Effector memory CD8-positive, alpha-beta T cell (primary cell): ENCODE measurements around the gene CEACAM8.
"Not testable (repeated sequence)": the region's sequence is repeated elsewhere in the genome, so short reads cannot be mapped to it uniquely, and the experiment has no call there.

ENCODE experiments used
- ATAC-seq: fragments of 150-1000 bp; cut with Tn5 transposase; replicated peaks from 2 replicates; pipeline ENCODE4 v1.10.0; 2021; ENCODE audit warnings: mild to moderate bottlenecking, moderate library complexity
- DNase-seq, 3 experiments: peaks; one replicate each; pipeline ENCODE4 v3.0.0; 2021
- H3K27ac Mint-ChIP-seq, 2 donors: one replicate each; pipeline ENCODE4 v1.8.0; 2022; ENCODE audit warnings: mild to moderate bottlenecking in 2 of 2, mixed read lengths in 2 of 2, moderate library complexity in 2 of 2
- H3K27me3 Mint-ChIP-seq, 2 donors: one replicate each; pipeline ENCODE4 v1.8.0; 2022; ENCODE audit warnings: mixed read lengths in 2 of 2
- H3K36me3 Mint-ChIP-seq: one replicate; pipeline ENCODE4 v1.8.0; 2022; ENCODE audit warnings: mild to moderate bottlenecking, moderate library complexity, mixed read lengths; ENCODE audit not compliant: insufficient read depth
- H3K4me1 Mint-ChIP-seq, 2 donors: one replicate each; pipeline ENCODE4 v1.8.0; 2022; ENCODE audit warnings: low read depth in 2 of 2, mixed read lengths in 2 of 2
- H3K4me3 Mint-ChIP-seq, 2 donors: one replicate each; pipeline ENCODE4 v1.8.0; 2022; ENCODE audit warnings: mild to moderate bottlenecking in 2 of 2, mixed read lengths in 2 of 2, moderate library complexity in 2 of 2
- H3K9me3 Mint-ChIP-seq, 2 donors: one replicate each; pipeline ENCODE4 v1.8.0; 2022; ENCODE audit warnings: mixed read lengths in 2 of 2

CEACAM8 gene

GRCh38 chr19:42561512-42561911, 33.2 kb downstream of the CEACAM8 start:
- ATAC-seq: no peak
- peaks cover 0 to 4% of the 10 kb centered on the region in 2 donors for H3K4me1 Mint-ChIP-seq
- H3K27ac Mint-ChIP-seq: no peak overlapping the region

GRCh38 chr19:42560731-42561130, 34.0 kb downstream of the CEACAM8 start:
- peaks cover 2% of the 10 kb centered on the region for H3K36me3 Mint-ChIP-seq
- ATAC-seq (no peak), DNase-seq (no peak)
- peaks cover 0 to 4% of the 10 kb centered on the region in 2 donors for H3K4me1 Mint-ChIP-seq
- H3K9me3 Mint-ChIP-seq: no peaks in the 10 kb centered on the region
- no peak overlapping the region for H3K27ac Mint-ChIP-seq
- H3K27me3 Mint-ChIP-seq: peaks cover 44 to 63% of the 10 kb centered on the region in 2 donors
- no peak overlapping the region for H3K4me3 Mint-ChIP-seq

More at GRCh38 chr19:42561512-42561911, 33.2 kb downstream of the CEACAM8 start:
- no peaks in the 10 kb centered on the region for H3K36me3 Mint-ChIP-seq
- no peak for DNase-seq
- H3K27me3 Mint-ChIP-seq: peaks cover 37 to 55% of the 10 kb centered on the region in 2 donors
- no peak overlapping the region for H3K4me3 Mint-ChIP-seq
- H3K9me3 Mint-ChIP-seq: no peaks in the 10 kb centered on the region

DNA sequence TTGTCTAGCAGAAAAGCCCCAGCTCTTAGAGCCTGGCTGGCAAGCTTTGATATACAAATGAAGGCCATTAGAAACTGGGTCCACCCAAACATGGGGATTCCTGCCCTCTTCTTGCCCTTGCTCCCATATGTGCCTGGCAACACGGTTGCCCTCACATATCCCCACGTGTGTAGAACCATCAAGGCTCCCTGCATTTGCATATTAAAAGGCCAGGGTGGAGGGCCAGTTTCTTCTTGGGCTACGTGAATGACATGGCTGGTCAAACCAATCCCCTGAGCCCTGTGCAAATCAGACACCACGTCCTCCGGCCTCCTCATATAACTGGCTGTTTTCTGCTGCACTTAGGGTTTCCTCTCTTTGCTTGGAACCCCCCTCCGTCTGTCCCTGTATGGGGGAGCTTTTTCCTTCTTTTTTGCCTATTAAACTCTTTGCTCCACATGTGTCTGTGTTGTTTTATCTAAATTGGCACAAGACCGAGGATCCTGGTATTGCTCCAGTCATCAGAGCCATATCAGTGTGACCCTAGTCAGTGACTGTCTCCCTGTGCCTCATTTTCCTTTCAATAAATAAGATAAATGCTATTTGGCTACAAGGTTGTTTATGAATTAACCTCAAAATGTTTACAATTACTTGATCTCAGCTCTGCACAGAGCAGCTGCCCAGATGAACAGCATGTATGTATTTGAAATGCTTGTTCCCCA, 36.1 kb downstream of the CEACAM8 start:
- ATAC-seq: no peak
- H3K4me3 Mint-ChIP-seq: no peak overlapping the region
- H3K4me1 Mint-ChIP-seq: peaks cover 0 to 8% of the 10 kb centered on the region in 2 donors
- no peaks in the 10 kb centered on the region for H3K9me3 Mint-ChIP-seq
- peaks cover 60 to 84% of the 10 kb centered on the region in 2 donors for H3K27me3 Mint-ChIP-seq
- no peak for DNase-seq
- peaks cover 3% of the 10 kb centered on the region for H3K36me3 Mint-ChIP-seq
- no peak overlapping the region for H3K27ac Mint-ChIP-seq

DNA sequence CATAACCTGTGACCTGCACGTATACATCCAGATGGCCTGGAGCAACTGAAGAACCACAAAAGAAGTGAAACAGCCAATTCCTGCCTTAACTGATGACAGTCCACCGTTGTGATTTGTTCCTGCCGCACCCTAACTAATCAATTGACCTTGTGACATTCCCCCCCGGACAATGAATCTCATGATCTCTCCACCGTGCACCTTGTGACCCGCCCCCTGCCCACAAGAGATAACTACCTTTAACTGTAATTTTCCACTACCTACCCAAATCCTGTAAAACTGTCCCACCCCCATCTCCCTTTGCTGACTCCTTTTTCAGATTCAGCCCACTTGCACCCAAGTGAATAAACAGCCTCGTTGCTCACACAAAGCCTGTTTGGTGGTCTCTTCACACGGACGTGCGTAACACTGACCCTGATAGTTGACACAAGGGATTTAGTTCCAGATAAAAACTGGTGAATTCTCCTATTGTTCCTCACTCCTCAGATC, 37.3 kb downstream of the CEACAM8 start:
- DNase-seq, H3K4me1 Mint-ChIP-seq, H3K36me3 Mint-ChIP-seq, H3K4me3 Mint-ChIP-seq, H3K27ac Mint-ChIP-seq, ATAC-seq, H3K9me3 Mint-ChIP-seq: not testable (repeated sequence)
- peaks cover 54 to 83% of the 10 kb centered on the region in 2 donors for H3K27me3 Mint-ChIP-seq

DNA sequence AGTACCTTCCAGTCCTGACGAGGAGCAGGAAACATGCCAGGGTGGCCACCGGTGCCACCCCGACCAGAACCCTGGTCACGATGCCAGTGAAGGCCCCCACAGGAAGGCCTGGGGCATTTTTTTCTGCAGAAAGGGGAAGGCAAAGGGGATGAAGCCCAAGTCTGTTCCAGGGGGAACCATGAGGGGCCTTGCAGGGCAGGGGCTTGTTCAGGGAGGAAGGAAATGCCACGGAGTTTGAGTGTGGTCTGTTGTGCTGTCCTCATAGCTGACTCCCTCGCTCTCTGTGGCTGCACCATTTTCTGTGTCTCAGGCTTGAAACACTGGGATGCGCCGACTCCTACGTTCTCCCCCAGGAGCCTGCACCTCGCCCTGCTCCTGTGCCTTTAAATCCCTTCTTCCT, 38.9 kb downstream of the CEACAM8 start:
- Mint-ChIP-seq H3K9me3 (no peaks in the 10 kb centered on the region), H3K4me3 (no peak overlapping the region), H3K36me3 (peaks cover 6% of the 10 kb centered on the region), H3K27me3 (peaks cover 51 to 84% of the 10 kb centered on the region in 2 donors), H3K4me1 (peaks cover 0 to 5% of the 10 kb centered on the region in 2 donors), H3K27ac (no peak overlapping the region)
- DNase-seq (no peak), ATAC-seq (no peak)

DNA sequence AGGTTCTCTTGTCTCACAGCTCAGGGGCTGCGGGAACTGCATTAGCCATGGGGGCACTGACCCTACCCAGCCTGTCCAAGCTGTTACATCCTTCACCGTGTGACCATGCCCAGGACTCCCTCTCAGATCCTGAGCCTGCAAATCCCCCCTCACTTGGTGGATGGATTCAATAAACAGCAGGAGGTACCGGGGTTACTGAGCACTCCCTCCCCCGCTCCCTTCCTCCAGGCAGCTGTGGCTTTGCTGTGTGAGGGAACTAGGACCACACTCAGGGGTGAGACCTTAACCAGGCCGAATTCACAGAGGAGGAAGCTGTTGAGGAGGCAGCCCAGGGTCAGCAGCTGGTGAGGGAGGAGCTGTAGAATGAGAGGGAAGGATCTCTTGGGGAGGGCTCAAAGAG, 39.4 kb downstream of the CEACAM8 start:
- Mint-ChIP-seq H3K4me1 (peaks cover 0 to 5% of the 10 kb centered on the region in 2 donors), H3K27me3 (peaks cover 50 to 84% of the 10 kb centered on the region in 2 donors), H3K4me3 (no peak overlapping the region), H3K9me3 (no peaks in the 10 kb centered on the region), H3K27ac (no peak overlapping the region), H3K36me3 (peaks cover 6% of the 10 kb centered on the region)
- ATAC-seq (no peak), DNase-seq (no peak)

DNA sequence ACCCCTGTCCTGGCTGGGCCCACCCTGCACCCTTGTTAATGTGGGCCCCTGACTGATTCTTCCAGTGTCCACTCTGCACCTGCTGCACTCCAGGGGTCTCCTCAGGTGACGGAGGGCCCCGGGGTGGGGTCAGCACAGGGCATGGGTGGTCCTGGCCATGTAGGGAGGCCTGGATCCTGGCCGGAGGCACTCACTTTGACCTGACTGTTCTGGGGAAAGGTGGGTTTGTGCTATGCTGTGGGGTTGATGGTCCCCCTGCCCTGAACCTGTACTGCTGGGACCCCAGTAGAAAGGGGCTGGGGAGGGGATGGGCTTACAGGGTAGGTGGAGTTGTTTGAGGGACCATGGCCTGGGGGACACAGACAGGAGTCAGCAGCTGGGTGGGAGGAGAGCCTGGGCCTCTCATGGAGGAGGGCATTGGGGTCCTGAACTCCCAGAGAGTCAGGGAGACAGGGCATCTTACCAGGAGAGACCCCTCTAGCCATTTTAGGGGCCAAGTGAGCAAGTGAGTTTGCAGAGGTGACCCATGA, 40.6 kb downstream of the CEACAM8 start:
- H3K4me3 Mint-ChIP-seq: no peak overlapping the region
- H3K36me3 Mint-ChIP-seq: peaks cover 6% of the 10 kb centered on the region
- ATAC-seq (no peak), DNase-seq (no peak)
- no peaks in the 10 kb centered on the region for H3K9me3 Mint-ChIP-seq
- H3K27ac Mint-ChIP-seq: peak overlapping the region in 1 of 2 donors; percentile 53
- H3K4me1 Mint-ChIP-seq: peaks cover 0 to 5% of the 10 kb centered on the region in 2 donors
- peaks cover 52 to 93% of the 10 kb centered on the region in 2 donors for H3K27me3 Mint-ChIP-seq

GRCh38 chr19:42553292-42554045, 41.3 kb downstream of the CEACAM8 start:
- Mint-ChIP-seq H3K36me3 (peaks cover 6% of the 10 kb centered on the region), H3K27me3 (peaks cover 58 to 93% of the 10 kb centered on the region in 2 donors), H3K4me1 (peaks cover 0 to 5% of the 10 kb centered on the region in 2 donors), H3K27ac (no peak overlapping the region), H3K9me3 (no peaks in the 10 kb centered on the region), H3K4me3 (no peak overlapping the region)
- no peak for DNase-seq
- no peak for ATAC-seq

DNA sequence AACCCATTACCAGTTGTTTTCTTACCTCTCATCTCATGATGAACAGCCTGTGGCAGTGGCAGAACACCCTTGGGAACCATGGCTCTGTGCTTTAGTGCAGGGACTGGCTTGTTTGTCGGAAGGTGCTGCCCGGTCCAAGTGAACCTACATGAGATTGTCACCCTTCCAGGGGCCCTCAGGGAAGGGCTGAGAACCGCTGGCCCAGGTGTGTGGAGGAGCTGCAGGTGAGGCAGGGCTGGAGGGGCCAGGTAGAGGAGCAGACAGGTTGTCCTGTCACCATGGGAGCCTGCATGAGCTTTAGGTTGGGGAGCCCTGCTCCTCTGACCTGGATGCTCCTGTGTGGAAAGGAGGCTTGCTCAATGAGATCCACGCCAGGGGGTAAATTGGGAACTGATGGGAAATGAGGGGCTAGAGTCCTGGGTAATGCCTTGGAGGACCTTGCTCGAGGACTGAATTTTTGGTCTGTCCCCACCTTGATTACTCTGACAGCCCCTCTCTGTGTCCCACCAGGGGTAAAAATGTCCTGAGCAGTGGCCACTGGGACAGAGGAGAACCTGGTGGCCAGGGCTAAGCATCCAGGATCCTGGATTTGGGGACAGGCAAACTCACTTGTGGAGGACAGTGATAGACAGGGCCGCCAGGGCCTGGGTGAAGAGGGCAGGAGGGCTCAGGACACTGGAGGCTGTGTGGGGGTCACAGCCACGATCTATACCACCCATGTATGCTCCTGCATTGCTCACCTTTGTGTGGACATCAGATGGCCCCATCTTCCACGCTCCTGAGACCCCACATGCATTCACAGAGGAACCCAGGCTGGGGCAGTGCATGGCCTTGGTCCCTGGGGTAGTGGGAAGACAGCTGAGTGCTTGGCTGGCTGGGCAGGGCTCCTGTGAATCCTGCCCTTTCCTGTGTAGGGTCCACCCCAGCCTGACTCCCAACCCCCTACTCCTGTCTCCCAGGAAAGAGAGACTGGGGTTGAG, 42.3 kb downstream of the CEACAM8 start:
- peaks cover 59 to 93% of the 10 kb centered on the region in 2 donors for H3K27me3 Mint-ChIP-seq
- H3K4me3 Mint-ChIP-seq: no peak overlapping the region
- ATAC-seq (no peak), DNase-seq (no peak)
- H3K4me1 Mint-ChIP-seq: peaks cover 0 to 5% of the 10 kb centered on the region in 2 donors
- H3K36me3 Mint-ChIP-seq: peaks cover 6% of the 10 kb centered on the region
- peak overlapping the region in 1 of 2 donors; percentile 57 for H3K27ac Mint-ChIP-seq
- H3K9me3 Mint-ChIP-seq: no peaks in the 10 kb centered on the region

GRCh38 chr19:42550521-42550920, 44.2 kb downstream of the CEACAM8 start:
- not testable (repeated sequence) for H3K9me3 Mint-ChIP-seq, DNase-seq, H3K36me3 Mint-ChIP-seq, ATAC-seq, H3K4me3 Mint-ChIP-seq, H3K4me1 Mint-ChIP-seq, H3K27ac Mint-ChIP-seq
- H3K27me3 Mint-ChIP-seq: peaks cover 49 to 88% of the 10 kb centered on the region in 2 donors

GRCh38 chr19:42549067-42549466, 45.7 kb downstream of the CEACAM8 start:
- not testable (repeated sequence) for H3K9me3 Mint-ChIP-seq, H3K36me3 Mint-ChIP-seq, DNase-seq, H3K4me1 Mint-ChIP-seq, H3K27ac Mint-ChIP-seq, H3K4me3 Mint-ChIP-seq, ATAC-seq
- H3K27me3 Mint-ChIP-seq: peaks cover 36 to 74% of the 10 kb centered on the region in 2 donors

- DNase-seq (no peak), ATAC-seq (no peak)
- Mint-ChIP-seq H3K4me1 (peaks cover 0 to under 1% of the 10 kb centered on the region in 2 donors), H3K36me3 (peaks cover 6% of the 10 kb centered on the region), H3K27me3 (peaks cover 35 to 71% of the 10 kb centered on the region in 2 donors), H3K4me3 (no peak overlapping the region), H3K27ac (no peak overlapping the region), H3K9me3 (no peaks in the 10 kb centered on the region)
Observed at GRCh38 chr19:42548552-42548951, 46.2 kb downstream of the CEACAM8 start.

GRCh38 chr19:42547929-42548328, 46.8 kb downstream of the CEACAM8 start:
- H3K4me3 Mint-ChIP-seq: no peak overlapping the region
- H3K27ac Mint-ChIP-seq: no peak overlapping the region
- ATAC-seq: no peak
- peaks cover 6% of the 10 kb centered on the region for H3K36me3 Mint-ChIP-seq
- H3K27me3 Mint-ChIP-seq: peaks cover 35 to 76% of the 10 kb centered on the region in 2 donors
- DNase-seq: no peak
- H3K4me1 Mint-ChIP-seq: no peaks in the 10 kb centered on the region
- H3K9me3 Mint-ChIP-seq: no peaks in the 10 kb centered on the region
